Cardiac fibroblast (primary cell): Measurements from ENCODE around the gene TDP1.

Source experiments
- DNase-seq, 2 donors: peaks; one replicate each; pipeline versions ENCODE4 v3.0.0 to v3.0.0-alpha.2; 2010; ENCODE audit warnings: low read depth in 2 of 2
- H3K4me3 ChIP-seq, 2 donors: replicated peaks in 1 of 2; 1 replicate in 1 of 2; 2 replicates in 1 of 2; pipeline ENCODE4 v1.5.1; 2011; ENCODE audit warnings: low read depth in 2 of 2, low read length in 2 of 2, mild to moderate bottlenecking in 2 of 2, moderate library complexity in 1 of 2
- TF ChIP-seq, protein P1 (sequence below): IDR thresholded peaks from one replicate; pipeline ENCODE4 v1.5.1; 2011; ENCODE audit warnings: low read depth, mild to moderate bottlenecking, low read length, inconsistent platforms

The TDP1 gene

DNA sequence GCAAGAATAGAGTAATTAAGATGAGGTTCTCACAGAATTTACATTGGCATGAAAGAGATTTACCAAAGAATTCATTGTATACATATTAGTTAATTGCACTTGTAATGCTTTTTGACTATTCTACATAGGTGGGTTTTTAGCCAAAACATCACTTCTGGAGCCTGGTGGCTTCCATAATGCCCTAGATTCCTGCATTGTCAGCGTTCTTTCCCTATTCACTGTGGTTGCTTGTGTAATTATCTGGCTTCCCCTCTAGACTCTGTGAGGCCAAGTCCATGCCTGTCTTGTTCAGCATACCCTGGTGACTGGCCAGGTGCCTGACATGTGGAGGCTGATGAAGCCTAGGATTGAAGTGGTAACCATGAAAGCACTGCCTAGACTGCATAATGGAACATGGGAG, 41.2 kb downstream of the TDP1 start:
- no peak overlapping the region for H3K4me3 ChIP-seq
- DNase-seq: no peak
- TF ChIP-seq, protein P1, sequence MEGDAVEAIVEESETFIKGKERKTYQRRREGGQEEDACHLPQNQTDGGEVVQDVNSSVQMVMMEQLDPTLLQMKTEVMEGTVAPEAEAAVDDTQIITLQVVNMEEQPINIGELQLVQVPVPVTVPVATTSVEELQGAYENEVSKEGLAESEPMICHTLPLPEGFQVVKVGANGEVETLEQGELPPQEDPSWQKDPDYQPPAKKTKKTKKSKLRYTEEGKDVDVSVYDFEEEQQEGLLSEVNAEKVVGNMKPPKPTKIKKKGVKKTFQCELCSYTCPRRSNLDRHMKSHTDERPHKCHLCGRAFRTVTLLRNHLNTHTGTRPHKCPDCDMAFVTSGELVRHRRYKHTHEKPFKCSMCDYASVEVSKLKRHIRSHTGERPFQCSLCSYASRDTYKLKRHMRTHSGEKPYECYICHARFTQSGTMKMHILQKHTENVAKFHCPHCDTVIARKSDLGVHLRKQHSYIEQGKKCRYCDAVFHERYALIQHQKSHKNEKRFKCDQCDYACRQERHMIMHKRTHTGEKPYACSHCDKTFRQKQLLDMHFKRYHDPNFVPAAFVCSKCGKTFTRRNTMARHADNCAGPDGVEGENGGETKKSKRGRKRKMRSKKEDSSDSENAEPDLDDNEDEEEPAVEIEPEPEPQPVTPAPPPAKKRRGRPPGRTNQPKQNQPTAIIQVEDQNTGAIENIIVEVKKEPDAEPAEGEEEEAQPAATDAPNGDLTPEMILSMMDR: no peak

DNA sequence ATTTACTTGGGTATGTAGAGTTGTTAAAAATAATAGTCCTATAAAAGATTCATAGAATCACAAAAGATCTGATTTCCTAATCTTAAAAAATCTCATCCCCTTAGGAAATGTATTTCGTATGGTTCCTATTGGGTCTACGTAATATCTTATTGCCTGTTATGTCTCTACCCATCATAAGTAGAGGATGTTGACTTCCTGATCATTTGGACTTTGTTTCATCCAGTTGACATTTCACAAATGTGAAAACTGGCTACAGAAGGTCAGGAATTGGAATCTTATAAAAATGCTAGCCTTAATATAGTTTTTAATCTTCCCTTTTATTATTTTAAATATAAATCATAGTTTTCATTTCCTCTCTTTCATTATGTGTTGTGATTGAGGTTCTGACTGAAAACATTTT, 45.2 kb downstream of the TDP1 start:
- H3K4me3 ChIP-seq: no peak overlapping the region
- TF ChIP-seq, protein P1: no peak
- DNase-seq: no peak

DNA sequence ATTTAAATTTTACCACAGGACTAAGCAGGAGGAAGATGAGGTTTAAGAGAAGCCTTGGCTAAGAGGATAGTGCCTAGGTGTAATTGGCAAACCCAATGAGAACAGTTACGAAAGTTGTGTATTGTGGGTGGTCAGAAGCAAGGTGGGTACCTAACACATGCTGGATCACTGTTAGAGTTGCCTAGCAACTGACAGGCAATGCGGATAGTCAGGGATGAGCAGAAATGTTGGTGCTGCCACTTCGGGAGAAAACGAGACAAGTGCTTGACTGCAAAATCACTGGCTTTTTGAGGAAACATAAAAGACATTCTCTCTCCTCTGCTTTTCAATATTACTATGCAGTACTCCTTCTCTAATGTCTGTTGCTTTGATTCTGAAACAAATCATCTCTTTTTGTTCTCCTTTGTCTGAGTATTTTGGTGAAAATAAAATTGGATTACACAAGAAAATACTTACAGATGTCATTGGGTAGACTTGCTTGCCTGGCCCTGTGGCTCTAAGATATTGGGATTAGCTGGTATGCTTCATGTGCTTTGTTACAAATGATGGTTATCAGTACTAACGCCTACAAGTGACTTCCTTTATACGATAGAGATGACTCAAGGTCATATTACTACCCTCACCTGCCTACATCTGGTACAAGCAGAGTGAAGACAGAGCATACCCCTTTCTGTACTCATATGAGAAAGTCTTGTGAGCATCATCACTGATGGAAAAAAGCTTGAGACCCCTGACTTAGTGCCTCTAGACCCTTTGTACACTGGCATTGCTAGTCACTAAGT, 48.0 kb downstream of the TDP1 start:
- DNase-seq: no peak
- no peak overlapping the region for H3K4me3 ChIP-seq
- TF ChIP-seq, protein P1: no peak

DNA sequence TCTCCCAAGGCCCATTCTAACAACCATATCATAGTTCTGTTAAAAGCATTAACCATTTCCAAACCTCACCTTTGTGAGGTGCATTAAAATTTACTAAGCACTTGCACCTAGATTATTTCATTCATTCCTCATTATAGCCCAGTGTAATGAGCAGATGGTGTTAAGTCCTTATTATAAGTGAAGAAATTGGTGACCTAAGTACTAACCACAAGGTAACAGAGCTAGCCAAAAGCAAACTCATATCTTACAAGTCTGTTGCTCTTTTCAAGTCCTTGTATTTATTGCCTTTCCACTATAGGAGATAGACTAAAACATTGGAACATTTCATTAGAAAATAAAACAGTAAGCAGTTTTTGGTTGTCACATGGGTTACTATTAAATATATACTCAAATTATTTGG, 49.7 kb downstream of the TDP1 start:
- no peak for DNase-seq
- TF ChIP-seq, protein P1: no peak
- H3K4me3 ChIP-seq: no peak overlapping the region

DNA sequence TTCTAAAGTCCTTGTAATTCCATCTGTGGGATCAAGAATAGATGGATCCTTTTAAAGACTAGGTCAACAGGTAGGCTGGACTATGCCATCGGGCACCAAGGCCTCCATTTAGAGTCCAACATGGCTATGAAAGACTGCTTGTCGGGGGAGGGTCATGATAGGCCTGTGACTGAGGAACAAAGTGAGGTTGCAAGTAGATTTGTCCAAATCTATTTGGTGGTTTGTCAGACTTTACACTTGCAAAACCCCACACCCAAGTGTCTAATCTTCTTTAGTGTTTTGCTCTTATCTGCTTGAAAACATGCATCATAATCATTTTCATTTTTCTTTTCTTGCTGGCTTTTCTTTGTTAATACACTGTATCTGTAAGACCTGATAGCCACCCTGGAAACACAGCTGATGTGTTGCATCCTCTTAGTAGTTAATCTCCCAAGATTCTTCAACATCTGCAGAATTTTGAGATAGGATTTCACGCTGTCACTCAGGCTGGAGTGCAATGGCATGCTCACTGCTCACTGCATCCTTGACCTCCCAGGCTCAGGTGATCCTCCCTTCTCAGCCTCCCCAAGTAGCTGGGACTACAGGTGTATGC, 50.3 kb downstream of the TDP1 start:
- DNase-seq: no peak
- H3K4me3 ChIP-seq: no peak overlapping the region
- TF ChIP-seq, protein P1: no peak

DNA sequence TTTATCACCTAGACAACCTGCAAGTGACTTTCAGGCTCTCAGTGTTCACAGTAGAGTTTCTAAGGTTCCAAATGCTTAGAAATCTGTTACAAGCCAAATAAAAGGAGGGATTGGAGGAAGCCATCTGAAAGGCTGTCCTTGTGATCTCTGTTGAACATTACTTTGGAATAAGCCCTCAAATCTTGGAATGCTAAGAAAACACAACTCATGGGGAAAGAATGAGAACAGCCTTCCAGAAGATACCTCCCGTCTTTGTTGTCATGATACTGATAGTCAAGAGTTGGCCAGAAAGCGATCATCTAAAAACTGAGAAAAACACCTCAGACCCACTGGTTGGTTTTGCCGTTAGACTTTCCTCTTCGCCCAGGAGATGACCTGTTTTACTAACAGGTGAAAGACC, 61.6 kb downstream of the TDP1 start:
- H3K4me3 ChIP-seq: no peak overlapping the region
- TF ChIP-seq, protein P1: no peak
- no peak for DNase-seq
